Effector memory CD8-positive, alpha-beta T cell (primary cell): ENCODE measurements around the gene ALDH1L1.
A peak's percentile ranks its signal among the peaks of the same experiment; 100 is the strongest.

Experiments used
- ATAC-seq: fragments of 150-1000 bp; cut with Tn5 transposase; replicated peaks from 2 replicates; pipeline ENCODE4 v1.10.0; 2021; ENCODE audit warnings: mild to moderate bottlenecking, moderate library complexity
- DNase-seq, 3 experiments: peaks; one replicate each; pipeline ENCODE4 v3.0.0; 2021
- H3K27ac Mint-ChIP-seq, 2 donors: one replicate each; pipeline ENCODE4 v1.8.0; 2022; ENCODE audit warnings: mild to moderate bottlenecking in 2 of 2, mixed read lengths in 2 of 2, moderate library complexity in 2 of 2
- H3K27me3 Mint-ChIP-seq, 2 donors: one replicate each; pipeline ENCODE4 v1.8.0; 2022; ENCODE audit warnings: mixed read lengths in 2 of 2
- H3K36me3 Mint-ChIP-seq: one replicate; pipeline ENCODE4 v1.8.0; 2022; ENCODE audit warnings: mild to moderate bottlenecking, moderate library complexity, mixed read lengths; ENCODE audit not compliant: insufficient read depth
- H3K4me1 Mint-ChIP-seq, 2 donors: one replicate each; pipeline ENCODE4 v1.8.0; 2022; ENCODE audit warnings: low read depth in 2 of 2, mixed read lengths in 2 of 2
- H3K4me3 Mint-ChIP-seq, 2 donors: one replicate each; pipeline ENCODE4 v1.8.0; 2022; ENCODE audit warnings: mild to moderate bottlenecking in 2 of 2, mixed read lengths in 2 of 2, moderate library complexity in 2 of 2
- H3K9me3 Mint-ChIP-seq, 2 donors: one replicate each; pipeline ENCODE4 v1.8.0; 2022; ENCODE audit warnings: mixed read lengths in 2 of 2

Gene ALDH1L1

GRCh38 chr3:126147147-126147931 lies 33.0 kb downstream of the ALDH1L1 start:
- Mint-ChIP-seq H3K36me3 (no peaks in the 10 kb centered on the region), H3K9me3 (no peaks in the 10 kb centered on the region), H3K27ac (no peak overlapping the region), H3K4me1 (no peaks in the 10 kb centered on the region), H3K4me3 (no peak overlapping the region), H3K27me3 (no peaks in the 10 kb centered on the region)
- no peak for DNase-seq
- no peak for ATAC-seq

GRCh38 chr3:126146525-126147146 lies 33.8 kb downstream of the ALDH1L1 start:
- Mint-ChIP-seq H3K9me3 (no peaks in the 10 kb centered on the region), H3K27me3 (peaks cover 0 to 2% of the 10 kb centered on the region in 2 donors), H3K36me3 (no peaks in the 10 kb centered on the region), H3K27ac (no peak overlapping the region), H3K4me1 (no peaks in the 10 kb centered on the region), H3K4me3 (no peak overlapping the region)
- no peak for DNase-seq
- no peak for ATAC-seq

DNA sequence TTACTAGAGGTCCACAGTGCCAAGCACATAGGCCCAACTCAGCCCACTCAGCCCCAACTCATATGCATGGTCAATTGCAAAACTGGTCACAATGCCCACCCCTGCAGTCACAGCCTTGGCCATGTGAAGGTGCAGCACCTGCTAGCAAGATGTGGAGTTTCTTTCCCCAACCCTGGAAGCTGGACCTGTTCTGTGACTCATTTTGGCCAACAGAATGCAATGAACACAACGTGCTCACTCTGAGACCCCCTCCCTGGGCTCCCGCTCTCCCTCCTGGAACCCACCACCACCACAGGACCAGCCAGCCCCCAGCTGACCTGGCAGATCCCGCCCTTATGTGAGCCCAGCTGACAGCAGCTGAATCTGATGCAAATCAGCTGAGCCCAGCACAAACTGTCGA lies 34.4 kb downstream of the ALDH1L1 start:
- Mint-ChIP-seq H3K27me3 (peaks cover 0 to 8% of the 10 kb centered on the region in 2 donors), H3K4me3 (no peak overlapping the region), H3K36me3 (no peaks in the 10 kb centered on the region), H3K9me3 (no peaks in the 10 kb centered on the region), H3K27ac (no peak overlapping the region), H3K4me1 (no peaks in the 10 kb centered on the region)
- ATAC-seq = no peak
- DNase-seq = no peak

DNA sequence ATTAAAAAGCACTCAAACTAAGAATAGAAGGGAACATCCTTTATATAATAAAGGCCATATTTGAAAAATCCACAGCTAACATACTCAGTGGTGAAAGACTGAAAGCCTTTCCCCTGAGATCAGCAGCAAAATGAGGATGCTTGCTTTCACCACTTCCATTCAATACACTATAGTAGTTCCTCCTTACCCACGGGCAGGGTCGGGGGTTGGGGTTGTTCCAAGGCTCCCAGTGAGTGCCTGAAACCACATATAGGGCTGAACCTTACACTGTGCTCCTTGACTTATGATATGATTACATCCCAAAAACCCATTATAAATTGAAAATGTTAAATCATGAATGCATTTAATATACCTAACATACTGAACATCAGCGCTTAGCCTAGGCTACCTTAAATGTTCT lies 37.7 kb downstream of the ALDH1L1 start:
- H3K9me3 Mint-ChIP-seq = no peaks in the 10 kb centered on the region
- no peak for DNase-seq
- peaks cover 24 to 29% of the 10 kb centered on the region in 2 donors for H3K27me3 Mint-ChIP-seq
- no peak for ATAC-seq
- H3K4me1 Mint-ChIP-seq = no peaks in the 10 kb centered on the region
- H3K27ac Mint-ChIP-seq = no peak overlapping the region
- no peaks in the 10 kb centered on the region for H3K36me3 Mint-ChIP-seq
- H3K4me3 Mint-ChIP-seq = no peak overlapping the region

DNA sequence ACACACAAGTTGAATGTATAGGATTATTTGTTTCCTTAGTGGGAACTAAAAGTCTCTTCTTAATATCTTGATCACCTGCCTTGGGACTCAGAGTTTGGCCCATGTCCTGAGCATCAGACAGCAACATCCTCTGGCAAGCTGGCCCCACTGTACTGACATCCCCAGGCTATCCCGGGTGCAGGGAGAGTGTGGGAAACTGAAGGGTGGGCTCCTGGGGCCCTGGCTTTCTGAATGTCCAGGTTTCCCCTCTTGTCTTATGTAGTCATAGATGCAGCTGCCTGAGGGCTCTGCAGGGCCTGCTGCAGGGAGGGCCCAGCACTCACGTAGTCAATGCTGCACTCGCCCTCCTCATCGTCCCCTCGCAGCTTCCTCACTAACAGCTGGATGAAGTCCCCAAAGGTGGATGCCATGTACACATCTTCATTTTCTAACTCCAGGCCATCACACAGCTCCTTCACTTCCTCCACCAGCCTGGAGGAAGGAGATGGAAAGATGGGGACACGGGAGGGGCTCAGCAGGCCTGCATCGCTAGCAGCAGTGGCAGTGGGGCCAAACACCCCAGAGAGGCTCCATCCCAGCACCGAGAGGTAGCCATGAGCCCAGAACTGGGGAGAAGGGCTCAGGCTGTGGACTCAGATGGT lies 42.8 kb downstream of the ALDH1L1 start:
- H3K27ac Mint-ChIP-seq = no peak overlapping the region
- H3K9me3 Mint-ChIP-seq = no peaks in the 10 kb centered on the region
- no peaks in the 10 kb centered on the region for H3K36me3 Mint-ChIP-seq
- H3K4me1 Mint-ChIP-seq = peaks cover 0 to 2% of the 10 kb centered on the region in 2 donors
- DNase-seq (no peak), ATAC-seq (no peak)
- H3K27me3 Mint-ChIP-seq = peaks cover 52 to 74% of the 10 kb centered on the region in 2 donors
- no peak overlapping the region for H3K4me3 Mint-ChIP-seq

DNA sequence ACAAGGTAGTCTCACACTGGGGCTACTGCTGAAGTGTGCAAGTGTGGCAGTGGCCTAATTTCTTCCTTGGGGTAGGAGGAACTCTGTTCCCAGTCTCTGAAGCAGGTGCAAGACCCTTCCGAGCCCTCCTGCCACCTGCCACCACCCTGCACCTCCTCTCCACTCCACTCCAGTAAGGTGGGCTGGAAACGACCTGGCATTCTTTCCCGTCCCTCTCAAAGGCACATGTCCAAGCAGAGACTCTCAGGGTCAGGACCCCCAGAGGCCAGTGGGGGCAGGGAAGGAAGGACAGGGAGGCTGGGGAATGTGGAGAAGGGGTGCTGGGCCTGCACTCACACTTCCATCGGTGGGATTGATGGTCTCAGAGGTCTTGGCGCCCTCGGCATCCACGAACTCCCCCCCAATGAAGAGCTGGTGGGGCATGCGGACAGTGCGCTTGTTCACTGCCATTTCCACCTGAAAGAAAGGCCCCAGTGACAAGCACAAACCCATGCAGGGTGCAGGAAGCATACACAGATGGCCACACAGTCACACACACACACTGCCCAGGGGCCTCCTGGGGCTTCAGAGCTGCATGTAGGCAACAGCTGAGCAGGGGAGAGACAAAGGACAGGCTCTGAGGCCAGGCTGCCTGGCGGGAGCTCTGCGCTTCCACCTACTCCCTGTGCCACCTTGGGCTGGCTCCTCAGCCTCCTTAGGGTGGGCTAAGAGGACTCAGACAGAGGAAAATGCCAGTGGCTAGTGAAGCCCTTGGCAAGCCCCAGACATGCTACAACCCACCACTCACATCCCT lies 43.8 kb downstream of the ALDH1L1 start:
- DNase-seq (no peak), ATAC-seq (no peak)
- Mint-ChIP-seq H3K4me3 (no peak overlapping the region), H3K27ac (no peak overlapping the region), H3K4me1 (peaks cover 0 to 2% of the 10 kb centered on the region in 2 donors), H3K27me3 (peaks cover 57 to 84% of the 10 kb centered on the region in 2 donors), H3K36me3 (no peaks in the 10 kb centered on the region), H3K9me3 (no peaks in the 10 kb centered on the region)

DNA sequence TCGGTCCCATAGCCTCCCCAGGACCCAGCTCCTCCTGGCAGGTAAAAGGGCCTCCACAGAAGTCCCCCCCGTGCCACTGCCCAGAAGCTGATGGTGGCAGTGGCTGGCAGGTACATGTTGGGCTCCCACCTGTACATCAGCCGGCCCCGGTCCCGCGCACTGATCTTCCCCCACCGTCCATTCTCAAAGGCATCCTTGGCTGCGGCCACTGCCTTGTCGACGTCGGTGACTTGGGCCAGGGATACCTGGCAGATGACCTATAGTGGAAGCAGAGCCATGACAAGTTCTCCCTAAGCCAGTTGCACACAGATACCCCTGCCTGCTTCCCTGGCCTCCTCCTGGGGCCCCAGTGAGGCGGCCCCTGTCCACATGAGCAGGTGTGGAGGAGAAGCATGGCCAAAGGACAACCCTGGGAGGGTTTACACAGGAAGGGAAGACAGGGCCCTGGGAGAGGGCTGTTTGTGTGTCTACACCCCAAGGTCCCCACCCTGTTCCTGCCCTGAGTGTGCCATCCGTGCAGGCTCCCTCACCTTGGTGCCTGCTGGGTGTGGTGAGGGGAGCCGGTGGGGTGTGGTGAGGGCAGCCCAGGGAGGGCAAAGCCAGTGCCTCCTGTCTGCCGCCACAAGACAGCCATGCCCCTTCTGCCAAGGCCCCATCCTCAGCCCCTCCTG lies 44.8 kb downstream of the ALDH1L1 start:
- no peaks in the 10 kb centered on the region for H3K9me3 Mint-ChIP-seq
- no peak for DNase-seq
- no peak for ATAC-seq
- H3K27me3 Mint-ChIP-seq = peaks cover 53 to 89% of the 10 kb centered on the region in 2 donors
- no peak overlapping the region for H3K27ac Mint-ChIP-seq
- H3K36me3 Mint-ChIP-seq = no peaks in the 10 kb centered on the region
- no peak overlapping the region for H3K4me3 Mint-ChIP-seq
- peaks cover 0 to 2% of the 10 kb centered on the region in 2 donors for H3K4me1 Mint-ChIP-seq

GRCh38 chr3:126135071-126135405 lies 45.3 kb downstream of the ALDH1L1 start:
- H3K27ac Mint-ChIP-seq = no peak overlapping the region
- no peaks in the 10 kb centered on the region for H3K36me3 Mint-ChIP-seq
- H3K4me1 Mint-ChIP-seq = peaks cover 0 to 2% of the 10 kb centered on the region in 2 donors
- H3K9me3 Mint-ChIP-seq = no peaks in the 10 kb centered on the region
- H3K27me3 Mint-ChIP-seq = peaks cover 48 to 92% of the 10 kb centered on the region in 2 donors
- H3K4me3 Mint-ChIP-seq = no peak overlapping the region
- no peak for DNase-seq
- no peak for ATAC-seq

GRCh38 chr3:126134219-126134975 lies 46.0 kb downstream of the ALDH1L1 start:
- Mint-ChIP-seq H3K36me3 (no peaks in the 10 kb centered on the region), H3K4me3 (no peak overlapping the region), H3K27ac (no peak overlapping the region), H3K4me1 (peaks cover 0 to 2% of the 10 kb centered on the region in 2 donors), H3K9me3 (no peaks in the 10 kb centered on the region), H3K27me3 (peaks cover 42 to 93% of the 10 kb centered on the region in 2 donors)
- ATAC-seq = peak; percentile 51
- peak; percentile 21 to 31 (median 28) for DNase-seq

DNA sequence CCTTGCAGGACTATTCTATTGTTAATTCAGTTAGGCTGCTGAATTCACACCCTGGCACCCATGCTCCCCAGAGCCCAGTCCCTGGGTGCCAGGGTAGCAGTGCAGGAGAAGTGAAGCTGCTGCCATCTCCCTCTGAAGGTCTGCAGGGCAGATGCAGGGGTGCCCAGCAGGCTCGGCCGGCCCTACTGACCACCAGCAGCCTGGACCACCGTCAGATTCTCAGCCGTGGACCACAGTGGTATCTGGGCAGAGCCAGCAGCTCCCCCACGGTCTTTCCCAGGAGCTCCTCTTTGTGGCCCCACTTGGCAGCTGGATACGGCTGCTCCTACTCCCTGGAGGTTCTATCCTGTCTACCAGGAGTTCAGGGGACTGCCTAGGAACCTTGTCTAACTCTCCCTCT lies 46.8 kb downstream of the ALDH1L1 start:
- Mint-ChIP-seq H3K9me3 (no peaks in the 10 kb centered on the region), H3K27ac (no peak overlapping the region), H3K4me1 (peaks cover 0 to 2% of the 10 kb centered on the region in 2 donors), H3K4me3 (no peak overlapping the region), H3K27me3 (peaks cover 37 to 85% of the 10 kb centered on the region in 2 donors), H3K36me3 (no peaks in the 10 kb centered on the region)
- DNase-seq (no peak), ATAC-seq (no peak)

DNA sequence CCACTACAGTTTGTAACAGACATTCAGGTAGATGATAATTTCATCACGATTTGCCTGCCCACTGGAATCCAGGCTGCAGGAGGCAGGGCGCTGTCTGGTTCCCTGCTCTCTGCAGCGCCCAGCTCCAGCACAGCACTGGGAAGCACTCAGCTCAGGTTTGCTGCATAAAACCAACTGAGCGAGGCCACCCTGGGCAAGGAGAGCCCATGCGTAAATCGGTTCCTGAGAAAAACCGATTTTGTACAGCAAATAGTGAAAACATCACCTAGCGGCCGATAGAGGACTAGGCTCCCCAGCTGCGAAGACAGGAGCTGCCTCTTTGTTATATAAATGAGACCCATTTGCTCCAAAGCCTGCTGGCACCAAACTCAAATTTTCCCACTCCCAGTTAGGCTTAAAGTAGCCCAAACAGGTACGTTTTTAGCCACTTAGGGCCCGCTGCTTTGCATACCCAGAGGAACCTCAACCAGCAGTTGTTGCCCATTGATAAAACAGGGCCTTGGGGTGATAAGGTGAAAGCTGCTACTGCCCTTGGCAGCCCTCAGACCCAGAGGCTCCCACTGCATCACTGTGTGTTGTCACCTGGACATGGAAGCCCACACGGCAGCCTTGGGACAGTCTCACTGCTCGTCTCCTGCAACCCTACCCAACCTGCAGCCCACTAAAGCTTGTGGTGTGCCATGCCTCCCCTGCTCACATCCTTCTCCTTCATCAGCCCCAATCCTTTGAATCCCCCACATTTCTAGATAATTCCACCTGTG lies 47.5 kb downstream of the ALDH1L1 start:
- peaks cover 0 to 2% of the 10 kb centered on the region in 2 donors for H3K4me1 Mint-ChIP-seq
- H3K9me3 Mint-ChIP-seq = no peaks in the 10 kb centered on the region
- no peaks in the 10 kb centered on the region for H3K36me3 Mint-ChIP-seq
- peaks cover 36 to 81% of the 10 kb centered on the region in 2 donors for H3K27me3 Mint-ChIP-seq
- no peak overlapping the region for H3K4me3 Mint-ChIP-seq
- DNase-seq (no peak), ATAC-seq (no peak)
- H3K27ac Mint-ChIP-seq = no peak overlapping the region
